HG02642 (cell line): ENCODE results near the gene GPC3.
A peak's percentile ranks its signal among the peaks of the same experiment; 100 is the strongest.

Source experiments
- ATAC-seq: cut with Tn5 transposase; IDR thresholded peaks from one replicate; pipeline ENCODE4 v1.9.1; 2021; ENCODE audit warnings: mild to moderate bottlenecking; ENCODE audit not compliant: unreplicated experiment, poor library complexity

The GPC3 gene

GRCh38 chrX:133854290-133854689 lies 131.1 kb downstream of the GPC3 start:
- ATAC-seq, result no peak

GRCh38 chrX:133852837-133853356 lies 132.5 kb downstream of the GPC3 start:
- no peak for ATAC-seq

- no peak for ATAC-seq
Observed at GRCh38 chrX:133852401-133852800, 133.0 kb downstream of the GPC3 start.

GRCh38 chrX:133850399-133850798 lies 135.0 kb downstream of the GPC3 start:
- ATAC-seq, result no peak

- ATAC-seq, result no peak
Observed at GRCh38 chrX:133849676-133850075, 135.7 kb downstream of the GPC3 start.

- peak; percentile 46 for ATAC-seq
Observed at GRCh38 chrX:133847340-133847994, 137.9 kb downstream of the GPC3 start.

- no peak for ATAC-seq
Observed at GRCh38 chrX:133846311-133846710, 139.1 kb downstream of the GPC3 start.

GRCh38 chrX:133840415-133840814 lies 145.0 kb downstream of the GPC3 start:
- no peak for ATAC-seq

- no peak for ATAC-seq
Observed at GRCh38 chrX:133838761-133839676, 146.4 kb downstream of the GPC3 start.

GRCh38 chrX:133837091-133837490 lies 148.3 kb downstream of the GPC3 start:
- no peak for ATAC-seq

GRCh38 chrX:133836561-133836960 lies 148.8 kb downstream of the GPC3 start:
- no peak for ATAC-seq

GRCh38 chrX:133834771-133835170 lies 150.6 kb downstream of the GPC3 start:
- ATAC-seq, result no peak

GRCh38 chrX:133819546-133819945 lies 165.8 kb downstream of the GPC3 start:
- ATAC-seq, result no peak

- no peak for ATAC-seq
Observed at GRCh38 chrX:133818019-133818418, 167.4 kb downstream of the GPC3 start.

- no peak for ATAC-seq
Observed at GRCh38 chrX:133815496-133815895, 169.9 kb downstream of the GPC3 start.

GRCh38 chrX:133813971-133814370 lies 171.4 kb downstream of the GPC3 start:
- no peak for ATAC-seq

- no peak for ATAC-seq
Observed at GRCh38 chrX:133812402-133812801, 173.0 kb downstream of the GPC3 start.

GRCh38 chrX:133810925-133811324 lies 174.5 kb downstream of the GPC3 start:
- no peak for ATAC-seq

- no peak for ATAC-seq
Observed at GRCh38 chrX:133804072-133804471, 181.3 kb downstream of the GPC3 start.

GRCh38 chrX:133796282-133796681 lies 189.1 kb downstream of the GPC3 start:
- peak; percentile 46 for ATAC-seq

- no peak for ATAC-seq
Observed at GRCh38 chrX:133794126-133794525, 191.3 kb downstream of the GPC3 start.
